ENCODE measurements around the gene CDIPT. TPM values are rescaled to one million over a fixed set of nuclear protein-coding genes. Genes with fewer than 3 reads are reported as not detected.

CDIPT gene
- total and polyA plus RNA-seq, 2 of the 13 experiments (the other 11 are each of a cell fraction or from before 2014, with no cell fraction given): 54.9 to 97.5 TPM

GRCh38 chr16:29816694-29817441, 46.2 kb downstream of the CDIPT start (continued):
- TF ChIP-seq ZNF770 (CRISPR knock-in tag; IDR thresholded peaks at IDR 0.05) (peak; percentile 82), ASH2L (IDR thresholded peaks at IDR 0.05; ENCODE audit: insufficient read length, low read depth, low read length) (peak; percentile 10), NRL (CRISPR knock-in tag; IDR thresholded peaks at IDR 0.05; ENCODE audit: borderline replicate concordance) (0 out of 2 replicates have a peak, but pooled peaks have one; percentile 32), ZNF274 (CRISPR knock-in tag; IDR thresholded peaks at IDR 0.05) (no peak), TRIM24 (CRISPR knock-in tag; IDR thresholded peaks at IDR 0.05) (peak; percentile 55; the same call in 1 of the 2 replicates), ZFY (CRISPR knock-in tag; IDR thresholded peaks at IDR 0.05) (peak; percentile 25; the same call in 1 of the 2 replicates), ZNF678 (CRISPR knock-in tag; IDR thresholded peaks at IDR 0.05) (no peak)
